Measurements from ENCODE around the gene MYCBP.
"Not testable (repeated sequence)": the region's sequence is repeated elsewhere in the genome, so short reads cannot be mapped to it uniquely, and the experiment has no call there.

Gene MYCBP

GRCh38 chr1:38867208-38867607 lies 5.9 kb downstream of the MYCBP start:
- no peak for DNase-seq (ENCODE audit: low spot score)

DNA sequence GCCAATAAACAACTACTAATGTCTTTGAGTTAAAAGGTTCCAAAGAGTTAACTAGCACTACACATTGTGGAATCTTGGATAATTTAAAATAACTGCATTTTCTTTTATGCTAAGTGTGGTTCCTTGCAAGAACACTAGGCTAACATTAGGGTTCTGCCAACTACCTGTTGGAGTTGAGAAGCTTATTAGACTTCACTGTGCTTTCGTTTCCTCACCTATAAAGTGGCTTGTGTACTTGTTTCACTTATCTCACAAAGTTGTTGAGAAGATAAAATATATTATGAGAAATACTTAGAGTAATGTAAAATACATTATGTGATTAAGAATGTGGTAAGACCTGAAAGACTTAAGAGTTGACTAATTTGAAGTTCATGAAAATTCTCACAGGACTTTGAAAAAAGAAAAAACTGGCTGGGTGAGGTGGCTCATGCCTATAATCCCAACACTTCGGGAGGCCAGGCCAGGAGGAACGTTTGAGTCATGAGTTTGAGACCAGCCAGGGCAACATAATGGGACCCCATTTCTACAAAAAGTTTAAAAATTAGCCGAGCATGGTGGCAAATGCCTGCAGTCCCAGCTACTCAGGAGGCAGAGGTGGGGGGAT lies 7.9 kb downstream of the MYCBP start:
- no peak for DNase-seq (ENCODE audit: low spot score)

DNA sequence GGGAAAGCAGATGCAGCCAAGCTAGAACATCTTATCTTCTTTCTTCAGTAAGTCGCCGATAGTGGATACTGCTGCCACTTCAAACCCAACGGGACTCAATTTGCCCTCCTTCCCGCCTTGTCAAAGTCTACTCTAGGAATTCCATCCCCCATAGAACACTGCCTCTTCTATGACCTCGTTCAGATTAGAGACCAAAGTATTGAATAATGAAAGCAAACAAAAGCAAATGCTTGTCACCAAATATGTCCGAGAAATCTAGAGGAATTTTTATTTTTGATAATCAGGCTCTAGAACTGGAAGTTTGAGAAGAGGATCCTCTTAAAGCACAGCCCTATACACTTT lies 12.7 kb downstream of the MYCBP start:
- DNase-seq (ENCODE audit: low spot score), result peak; percentile 37

GRCh38 chr1:38859561-38860453 lies 13.3 kb downstream of the MYCBP start, which contains the start of gene RRAGC:
Gene RRAGC (minus strand): TSS chr1:38859772. CDS start chr1:38859646, 126 bp downstream.
- peak; percentile 97 for DNase-seq (ENCODE audit: low spot score)

GRCh38 chr1:38858833-38859560 lies 14.2 kb downstream of the MYCBP start:
- no peak for DNase-seq (ENCODE audit: low spot score)

- no peak for DNase-seq (ENCODE audit: low spot score)
These were observed 20.4 kb downstream of the MYCBP start for GRCh38 chr1:38852780-38853179.

DNA sequence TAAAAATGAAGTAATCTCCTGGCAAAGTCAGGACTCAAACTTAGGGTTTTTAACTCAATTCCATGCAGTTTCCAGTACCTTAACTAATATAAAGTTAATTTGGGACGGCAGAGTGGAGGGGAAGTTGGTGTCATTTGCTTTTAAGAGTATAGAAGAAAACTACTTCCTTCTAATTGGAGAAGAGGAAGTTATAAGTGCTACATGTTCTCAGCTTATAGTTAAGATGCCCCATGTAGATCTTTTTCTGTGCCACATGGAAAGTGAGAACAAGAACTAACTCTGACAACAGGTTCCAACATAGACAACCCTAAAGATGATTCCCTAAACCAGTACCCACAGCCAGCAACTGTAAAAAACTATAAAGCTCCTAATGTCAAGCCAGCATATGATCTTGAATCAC lies 25.1 kb downstream of the MYCBP start:
- DNase-seq (ENCODE audit: low spot score), result no peak

DNA sequence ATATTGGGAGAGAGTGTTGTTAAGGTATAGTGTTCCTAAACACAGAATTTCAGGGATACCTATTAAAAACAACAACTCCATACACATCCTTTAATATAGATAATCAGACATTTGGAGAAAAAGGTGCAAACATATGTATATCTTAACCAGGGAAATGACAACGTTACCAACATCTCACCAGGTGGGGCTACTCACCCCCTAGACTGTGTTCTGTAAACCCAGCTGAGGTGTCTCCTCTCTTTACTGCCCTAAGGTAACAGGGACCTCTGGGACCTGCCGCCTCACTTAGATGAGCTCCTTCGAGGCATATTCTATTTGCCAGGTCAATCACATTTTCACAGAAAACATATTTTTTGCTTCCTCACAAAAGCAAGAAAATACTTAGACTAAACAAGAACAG lies 26.9 kb downstream of the MYCBP start:
- no peak for DNase-seq (ENCODE audit: low spot score)

- DNase-seq (ENCODE audit: low spot score), result not testable (repeated sequence)
These were observed 28.1 kb downstream of the MYCBP start for GRCh38 chr1:38845088-38845487.

- DNase-seq (ENCODE audit: low spot score), result no peak
These were observed 32.9 kb downstream of the MYCBP start for GRCh38 chr1:38840281-38840680.

GRCh38 chr1:38839363-38839762 lies 33.8 kb downstream of the MYCBP start:
- DNase-seq (ENCODE audit: low spot score), result no peak

- not testable (repeated sequence) for DNase-seq (ENCODE audit: low spot score)
These were observed 36.8 kb downstream of the MYCBP start for GRCh38 chr1:38836316-38836715.

DNA sequence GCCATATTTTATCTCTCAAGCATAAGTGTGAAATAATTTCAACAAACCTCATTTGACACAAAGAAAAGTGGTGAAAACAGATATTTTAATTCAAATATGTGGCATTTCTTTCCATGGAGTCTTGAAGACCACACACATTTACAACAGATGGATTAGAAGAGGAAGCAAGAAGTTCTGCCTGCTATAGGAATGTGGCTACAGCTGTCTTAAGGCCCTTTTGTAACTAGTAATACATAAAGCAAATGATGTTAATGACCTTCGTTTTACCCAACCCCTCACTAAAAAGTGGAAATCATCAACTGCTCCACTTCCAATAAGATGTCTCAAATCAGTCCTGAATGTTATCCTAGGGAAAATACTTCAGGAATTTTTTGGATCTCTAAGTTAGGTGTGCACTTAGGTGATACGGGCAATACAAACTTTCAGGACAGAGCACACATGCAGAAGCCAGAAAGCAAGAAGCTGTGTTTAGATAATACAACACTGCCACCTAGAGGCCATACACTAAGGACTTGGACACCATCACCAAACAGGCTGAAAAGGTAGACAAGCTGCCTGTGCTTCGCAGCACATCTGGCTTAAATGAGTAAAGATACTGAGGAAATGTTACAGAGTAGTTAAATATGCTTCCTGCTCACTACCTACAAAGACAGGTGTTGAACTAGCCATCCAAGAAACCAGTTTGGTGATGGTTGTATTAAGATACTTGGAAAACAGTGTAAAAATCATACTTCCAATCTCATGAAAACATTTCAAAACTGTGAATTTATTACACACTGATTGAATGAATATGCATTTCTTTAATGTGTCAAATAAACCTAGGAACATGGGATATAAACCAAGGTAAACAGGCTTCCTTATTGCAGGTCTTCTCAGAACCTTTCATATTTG lies 38.0 kb downstream of the MYCBP start:
- DNase-seq (ENCODE audit: low spot score), result peak; percentile 89

DNA sequence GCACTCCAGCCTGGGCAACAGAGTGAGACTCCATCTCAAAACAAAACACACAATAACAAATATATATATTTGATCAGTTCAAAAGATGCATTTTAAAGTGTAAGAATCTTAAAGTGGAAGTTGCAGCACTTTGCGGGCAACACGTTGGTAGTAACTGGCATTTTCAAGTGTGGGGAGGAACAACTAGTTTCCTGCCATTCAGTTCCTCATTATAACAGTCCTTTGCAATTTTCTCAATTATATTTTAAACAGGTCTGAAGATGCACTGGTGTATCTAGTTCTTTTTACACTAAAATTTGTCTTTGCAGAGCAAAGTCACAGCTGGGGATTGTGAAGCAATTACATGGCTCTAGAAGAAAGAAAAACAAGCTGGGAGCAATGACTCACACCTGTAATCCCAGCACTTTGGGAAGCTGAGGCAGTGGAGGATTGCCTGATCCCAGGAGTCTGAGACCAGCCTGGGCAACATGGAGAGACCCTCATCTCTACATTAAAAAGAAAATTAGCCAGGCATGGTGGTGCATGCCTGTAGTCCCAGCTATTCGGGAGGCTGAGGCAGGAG lies 38.8 kb downstream of the MYCBP start:
- DNase-seq (ENCODE audit: low spot score), result no peak

DNA sequence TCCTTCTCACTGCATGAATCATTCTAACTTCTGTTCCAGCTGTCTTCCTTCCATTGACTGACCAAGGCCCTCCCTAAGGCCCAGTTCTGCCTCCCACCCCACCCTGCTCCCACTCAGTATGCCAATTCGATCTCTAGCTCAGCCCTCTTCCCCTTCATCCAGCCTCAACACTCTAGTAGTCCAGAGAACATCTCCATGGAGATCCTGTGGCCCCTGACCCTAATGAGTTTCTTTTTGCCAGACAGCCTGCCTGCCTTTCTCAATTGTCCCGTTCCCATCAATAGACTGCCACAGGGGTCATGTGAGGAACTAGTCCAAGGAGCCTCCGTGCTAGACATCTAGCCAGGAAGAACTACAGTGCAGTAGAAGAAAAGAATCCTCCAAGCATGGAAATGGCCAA lies 40.0 kb downstream of the MYCBP start:
- DNase-seq (ENCODE audit: low spot score), result peak; percentile 29

DNA sequence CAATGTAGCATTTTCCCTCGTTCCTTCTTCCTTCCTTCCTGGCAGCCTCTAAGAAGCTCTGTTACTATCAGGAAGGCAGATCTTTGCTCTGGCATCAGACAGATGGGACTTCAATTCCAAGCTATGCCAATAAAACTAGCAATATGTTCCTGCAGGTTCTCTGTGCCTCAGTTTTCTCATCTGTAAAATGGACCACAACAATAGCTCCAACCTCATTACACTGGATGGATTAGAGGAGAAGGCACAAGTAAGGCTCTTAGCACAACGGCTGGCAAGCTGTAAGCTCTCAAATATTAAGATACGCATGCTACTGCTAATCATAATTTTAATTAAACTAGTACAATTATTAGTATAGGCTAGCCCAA lies 40.8 kb downstream of the MYCBP start:
- DNase-seq (ENCODE audit: low spot score), result no peak

GRCh38 chr1:38831731-38832369 lies 41.3 kb downstream of the MYCBP start:
- no peak for DNase-seq (ENCODE audit: low spot score)

GRCh38 chr1:38829368-38829767 lies 43.8 kb downstream of the MYCBP start:
- no peak for DNase-seq (ENCODE audit: low spot score)

GRCh38 chr1:38827318-38827717 lies 45.8 kb downstream of the MYCBP start:
- no peak for DNase-seq (ENCODE audit: low spot score)

DNA sequence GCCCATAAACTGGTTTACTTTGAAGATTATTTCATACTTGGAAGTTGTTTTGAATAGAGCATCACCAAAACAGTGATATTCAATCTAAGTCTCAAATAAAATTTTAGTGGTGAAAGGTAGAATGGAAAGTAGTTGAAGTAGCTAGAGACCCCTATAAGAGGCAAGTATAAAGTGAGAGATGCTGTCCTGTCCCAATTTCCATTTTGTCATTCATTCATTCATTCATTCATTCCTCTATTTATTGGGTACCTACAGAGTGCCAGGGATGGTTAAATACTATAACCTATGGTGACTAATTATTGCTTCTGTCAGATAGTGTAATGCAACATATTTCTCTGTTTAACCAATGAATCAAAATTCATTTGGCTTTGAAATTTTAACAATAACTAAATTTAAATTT lies 46.3 kb downstream of the MYCBP start:
- DNase-seq (ENCODE audit: low spot score), result no peak

- no peak for DNase-seq (ENCODE audit: low spot score)
These were observed 46.9 kb downstream of the MYCBP start for GRCh38 chr1:38826262-38826661.
